H9 (cell line): ENCODE data around the gene MEN1. TPM values are rescaled to one million over a fixed set of nuclear protein-coding genes. Genes with fewer than 3 reads are reported as not detected.

Experiments used
- DNase-seq: peaks from one replicate; pipeline ENCODE4 v3.0.0-alpha.2; 2017
- H2AFZ ChIP-seq: one replicate; pipeline ENCODE4 v1.6.1; 2013; ENCODE audit warnings: mild to moderate bottlenecking, low read length, control low read depth, moderate library complexity
- H2AK5ac ChIP-seq: 2 replicates; pipeline ENCODE4 v1.6.1; 2013; ENCODE audit warnings: low read length, control low read depth, mixed read lengths; ENCODE audit not compliant: insufficient read length
- H2BK120ac ChIP-seq: one replicate; pipeline ENCODE4 v1.6.1; 2013; ENCODE audit warnings: low read depth, mild to moderate bottlenecking, low read length, control low read depth, inconsistent platforms; ENCODE audit not compliant: poor library complexity, severe bottlenecking
- H2BK12ac ChIP-seq: 2 replicates; pipeline ENCODE4 v1.6.1; 2013; ENCODE audit warnings: low read length, control low read depth, mixed read lengths, low read depth; ENCODE audit not compliant: insufficient read length
- H2BK15ac ChIP-seq: 2 replicates; pipeline ENCODE4 v1.6.1; 2013; ENCODE audit warnings: low read depth, low read length, control low read depth
- H2BK20ac ChIP-seq: one replicate; pipeline ENCODE4 v1.6.1; 2013; ENCODE audit warnings: low read depth, mild to moderate bottlenecking, low read length, control low read depth, inconsistent platforms; ENCODE audit not compliant: poor library complexity, severe bottlenecking
- H2BK5ac ChIP-seq: 2 replicates; pipeline ENCODE4 v1.6.1; 2013; ENCODE audit warnings: low read length, control low read depth, mixed read lengths; ENCODE audit not compliant: insufficient read length
- H3K14ac ChIP-seq: 2 replicates; pipeline ENCODE4 v1.6.1; 2013; ENCODE audit warnings: low read length, control low read depth; ENCODE audit not compliant: insufficient read depth
- H3K18ac ChIP-seq: 2 replicates; pipeline ENCODE4 v1.6.1; 2013; ENCODE audit warnings: low read depth, mild to moderate bottlenecking, mixed read lengths, low read length, control low read depth; ENCODE audit not compliant: insufficient read length
- H3K23ac ChIP-seq: 2 replicates; pipeline ENCODE4 v1.6.1; 2013; ENCODE audit warnings: low read length, control low read depth, mixed read lengths, low read depth; ENCODE audit not compliant: insufficient read length
- H3K23me2 ChIP-seq: 2 replicates; pipeline ENCODE4 v1.6.1; 2013; ENCODE audit warnings: low read depth, mild to moderate bottlenecking, mixed read lengths, low read length, control low read depth; ENCODE audit not compliant: insufficient read length, poor library complexity, severe bottlenecking
- H3K27ac ChIP-seq: 2 replicates; pipeline ENCODE4 v1.5.1; 2013; ENCODE audit warnings: low read length, control low read depth, mixed read lengths, low read depth; ENCODE audit not compliant: insufficient read length
- H3K27me3 ChIP-seq: 2 replicates; pipeline ENCODE4 v1.6.1; 2013; ENCODE audit warnings: low read length, control low read depth, inconsistent platforms; ENCODE audit not compliant: insufficient read depth
- H3K4ac ChIP-seq: 2 replicates; pipeline ENCODE4 v1.6.1; 2013; ENCODE audit warnings: low read depth, mild to moderate bottlenecking, control low read depth, inconsistent platforms, low read length, moderate library complexity
- H3K4me1 ChIP-seq: 2 replicates; pipeline ENCODE4 v1.6.1; 2013; ENCODE audit warnings: low read length, control low read depth, inconsistent platforms; ENCODE audit not compliant: insufficient read depth
- H3K4me2 ChIP-seq: 2 replicates; pipeline ENCODE4 v1.6.1; 2013; ENCODE audit warnings: low read length, control low read depth, mixed read lengths; ENCODE audit not compliant: insufficient read length, insufficient read depth
- H3K56ac ChIP-seq: 2 replicates; pipeline ENCODE4 v1.6.1; 2013; ENCODE audit warnings: low read depth, mild to moderate bottlenecking, mixed read lengths, low read length, control low read depth; ENCODE audit not compliant: insufficient read length
- H3K79me1 ChIP-seq: 2 replicates; pipeline ENCODE4 v1.6.1; 2013; ENCODE audit warnings: low read depth, mild to moderate bottlenecking, moderate library complexity, low read length, control low read depth, inconsistent platforms; ENCODE audit not compliant: insufficient read depth, poor library complexity, severe bottlenecking
- H3K79me2 ChIP-seq: 2 replicates; pipeline ENCODE4 v1.6.1; 2013; ENCODE audit warnings: low read length, control low read depth, inconsistent platforms; ENCODE audit not compliant: insufficient read depth
- H3K9ac ChIP-seq: 2 replicates; pipeline ENCODE4 v1.6.1; 2013; ENCODE audit warnings: low read length, control low read depth, mixed read lengths; ENCODE audit not compliant: insufficient read length; ENCODE audit errors: extremely low read depth
- H3K9me3 ChIP-seq: one replicate; pipeline ENCODE4 v1.6.1; 2013; ENCODE audit warnings: low read depth, low read length, inconsistent platforms; ENCODE audit not compliant: control insufficient read depth
- H3T11ph ChIP-seq: one replicate; pipeline ENCODE4 v1.6.1; 2013; ENCODE audit warnings: mild to moderate bottlenecking, low read length, control low read depth, inconsistent platforms
- H4K20me1 ChIP-seq: one replicate; pipeline ENCODE4 v1.6.1; 2013; ENCODE audit not compliant: control insufficient read depth, insufficient read length, insufficient read depth
- H4K5ac ChIP-seq: 2 replicates; pipeline ENCODE4 v1.6.1; 2013; ENCODE audit warnings: low read depth, mild to moderate bottlenecking, mixed read lengths, low read length, control low read depth; ENCODE audit not compliant: insufficient read length
- H4K8ac ChIP-seq: replicated peaks from 2 replicates; pipeline ENCODE4 v1.6.1; 2013; ENCODE audit warnings: low read length, control low read depth, mixed read lengths, low read depth; ENCODE audit not compliant: insufficient read length
- H4K91ac ChIP-seq: 2 replicates; pipeline ENCODE4 v1.6.1; 2013; ENCODE audit warnings: low read depth, mild to moderate bottlenecking, moderate library complexity, mixed read lengths, low read length, control low read depth; ENCODE audit not compliant: insufficient read length
- H3K27ac Mint-ChIP-seq, 3 experiments: 2 replicates in 2 of 3; 3 replicates in 1 of 3; pipeline ENCODE4 v1.8.0; 2020 to 2021; ENCODE audit warnings: mixed read lengths in 3 of 3, mild to moderate bottlenecking in 1 of 3, moderate library complexity in 1 of 3
- H3K27me3 Mint-ChIP-seq: 2 replicates; pipeline ENCODE4 v1.8.0; 2021; ENCODE audit warnings: low read depth, mild to moderate bottlenecking, moderate library complexity, mixed read lengths
- H3K36me3 Mint-ChIP-seq, 3 experiments: 2 replicates in 2 of 3; 3 replicates in 1 of 3; pipeline ENCODE4 v1.8.0; 2020 to 2021; ENCODE audit warnings: low read depth in 3 of 3, mixed read lengths in 3 of 3; ENCODE audit not compliant: insufficient read depth in 1 of 3
- H3K4me1 Mint-ChIP-seq, 2 experiments: 2 replicates each; pipeline ENCODE4 v1.8.0; 2020; ENCODE audit warnings: mixed read lengths in 2 of 2
- H3K4me3 Mint-ChIP-seq, 2 experiments: 2 replicates in 1 of 2; 3 replicates in 1 of 2; pipeline ENCODE4 v1.8.0; 2020 to 2021; ENCODE audit warnings: mild to moderate bottlenecking in 2 of 2, mixed read lengths in 2 of 2, moderate library complexity in 1 of 2
- H3K9me3 Mint-ChIP-seq, 2 experiments: 2 replicates in 1 of 2; 3 replicates in 1 of 2; pipeline ENCODE4 v1.8.0; 2020; ENCODE audit warnings: mild to moderate bottlenecking in 2 of 2, mixed read lengths in 2 of 2, moderate library complexity in 1 of 2
- CTCF ChIP-seq: fragments of 200-600 bp; sonication (generic); conservative IDR thresholded peaks from 3 replicates; pipeline ENCODE4 v1.8.0; 2021; ENCODE audit warnings: antibody characterized with exemption, mild to moderate bottlenecking
- WGBS: extraction: QIAGEN DNeasy Blood & Tissue Kit; methylation state at CpG from one replicate; pipeline ENCODE4 v1.1.7; 2013; ENCODE audit warnings: missing lambda C conversion rate, low lambda C conversion rate, mixed read lengths; ENCODE audit not compliant: insufficient read length; ENCODE audit errors: extremely low coverage; 5-methylcytosine and 5-hydroxymethylcytosine counted together
- total RNA-seq: library from RNA; stranded (reverse); gene quantifications from 2 replicates; pipeline ENCODE4 v1.2.1, GENCODE V29; 2021

MEN1 gene
- total RNA-seq, 1 experiment from 2014 or later, result 49.9 TPM

DNA sequence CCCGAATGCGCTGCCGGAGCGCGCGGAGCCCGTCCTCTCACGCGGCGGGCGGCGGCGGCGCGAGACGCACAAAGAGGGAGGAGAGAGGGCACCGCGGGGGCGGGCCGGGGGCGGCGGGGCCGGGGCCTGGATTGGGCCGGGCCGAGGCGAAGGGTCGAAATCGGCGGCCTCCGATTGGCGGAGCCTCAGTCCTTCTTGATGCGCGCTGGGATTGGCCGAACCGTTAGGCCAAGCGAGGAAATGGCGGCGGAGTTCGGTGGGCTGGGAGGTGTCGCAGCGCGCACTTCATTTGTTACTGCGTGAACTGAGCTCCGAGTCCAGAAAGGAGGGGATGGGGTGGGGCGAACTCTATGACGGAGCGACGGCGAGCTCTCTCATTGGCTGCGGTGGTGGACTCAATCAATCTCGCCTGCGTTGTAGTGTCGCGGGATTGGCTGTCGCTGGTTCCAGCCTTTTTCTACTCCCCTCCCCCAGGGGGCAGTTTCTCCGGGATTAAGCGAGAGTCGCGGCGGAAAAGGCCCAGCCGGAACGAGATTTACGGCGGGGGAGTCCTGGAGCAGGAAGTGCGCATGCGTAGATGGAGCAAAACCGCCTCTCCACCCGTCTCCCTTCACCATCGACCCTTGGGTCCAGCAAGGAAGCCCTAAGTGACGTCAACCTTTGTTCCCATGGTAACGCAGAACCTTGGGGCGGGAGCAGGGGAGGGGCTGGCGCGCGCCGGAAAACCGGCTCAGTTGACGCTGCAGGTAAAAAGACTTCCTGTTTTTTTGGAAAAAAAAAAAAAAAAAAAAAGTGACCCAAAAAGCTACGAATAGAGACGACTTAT is 31.7 kb downstream of the MEN1 start, which contains the start of gene SF1:
Gene SF1 (minus strand): TSS at position 70 of the 826 bp plus-strand sequence. CDS start 150 bp downstream, outside the sequence.
- Histone ChIP-seq H3K27me3 (no peaks in the 10 kb centered on the region), H3K14ac (peak within 1 kb of the TSS; percentile 96), H2AFZ (no peak within 1 kb of the TSS), H3K79me1 (peaks cover 3% of the 10 kb centered on the region), H2BK12ac (no peak within 1 kb of the TSS), H3K79me2 (peaks cover 23% of the 10 kb centered on the region), H3K9me3 (no peaks in the 10 kb centered on the region), H3K4me1 (no peaks in the 10 kb centered on the region), H3K23me2 (no peaks in the 10 kb centered on the region), H4K5ac (no peak within 1 kb of the TSS), H3K4ac (no peak within 1 kb of the TSS; the same call in 1 of the 2 replicates), H2BK20ac (no peak within 1 kb of the TSS), H3T11ph (no peak within 1 kb of the TSS), H2BK5ac (no peak within 1 kb of the TSS), H4K20me1 (no peaks in the 10 kb centered on the region), H2AK5ac (no peak within 1 kb of the TSS), H3K27ac (peak within 1 kb of the TSS; percentile 42), H3K4me2 (peak within 1 kb of the TSS; percentile 81), H2BK15ac (no peak within 1 kb of the TSS), H3K18ac (peak within 1 kb of the TSS; percentile 92), H3K9ac (peak within 1 kb of the TSS; percentile 87), H4K91ac (no peak within 1 kb of the TSS), H3K56ac (no peak within 1 kb of the TSS), H2BK120ac (no peak within 1 kb of the TSS), H4K8ac (no peak within 1 kb of the TSS), H3K23ac (no peak within 1 kb of the TSS)
- peak within 1 kb of the TSS; percentile 90 to 95 for H3K4me3 Mint-ChIP-seq
- peak; percentile 19; the same call in 2 of the 3 replicates for TF ChIP-seq CTCF
- H3K4me1 Mint-ChIP-seq, result peaks cover 23 to 39% of the 10 kb centered on the region in 2 experiments
- no CpG with 5 or more reads among the region's 80 CpGs for WGBS
- DNase-seq, result peak; percentile 99
- no peaks in the 10 kb centered on the region for H3K27me3 Mint-ChIP-seq
- no peaks in the 10 kb centered on the region; a peak in 1 of 5 replicates for H3K9me3 Mint-ChIP-seq
- H3K27ac Mint-ChIP-seq, result peak within 1 kb of the TSS; percentile 98 to 100 (median 99)
- H3K36me3 Mint-ChIP-seq, result peaks cover 36 to 42% (median 39%) of the 10 kb centered on the region in 3 experiments
